Astrocyte (in vitro differentiated cells and primary cell): ENCODE data around the gene TEX22. TPM values are rescaled to one million over a fixed set of nuclear protein-coding genes. Genes with fewer than 3 reads are reported as not detected.

Source experiments
- DNase-seq: peaks from one replicate; pipeline ENCODE4 v3.0.0-alpha.2; 2010; ENCODE audit warnings: low read depth
- FAIRE-seq: peaks from 2 replicates; lab custom pipeline; 2011; peaks lifted over from hg19 to GRCh38; lab: Jason Lieb, UNC
- H2AFZ ChIP-seq: 2 replicates; pipeline ENCODE4 v1.6.0; 2012; ENCODE audit warnings: low read depth, low read length, inconsistent platforms
- H3K27ac ChIP-seq: 2 replicates; pipeline ENCODE4 v1.5.1; 2011; ENCODE audit warnings: low read depth, low read length, inconsistent platforms
- H3K27me3 ChIP-seq: 2 replicates; pipeline ENCODE4 v1.6.0; 2011; ENCODE audit warnings: low read length, inconsistent platforms; ENCODE audit not compliant: insufficient read depth
- H3K36me3 ChIP-seq: 2 replicates; pipeline ENCODE4 v1.5.1; 2011; ENCODE audit warnings: low read length, inconsistent platforms; ENCODE audit not compliant: insufficient read depth
- H3K4me1 ChIP-seq: 2 replicates; pipeline ENCODE4 v1.5.1; 2011; ENCODE audit warnings: low read length, inconsistent platforms; ENCODE audit not compliant: insufficient read depth
- H3K4me2 ChIP-seq: 2 replicates; pipeline ENCODE4 v1.6.0; 2012; ENCODE audit warnings: low read length, inconsistent platforms
- H3K4me3 ChIP-seq: 2 replicates; pipeline ENCODE4 v1.5.1; 2011; ENCODE audit warnings: low read depth, mild to moderate bottlenecking, low read length, inconsistent platforms; ENCODE audit not compliant: insufficient read depth
- H3K79me2 ChIP-seq: 2 replicates; pipeline ENCODE4 v1.6.0; 2012; ENCODE audit warnings: mild to moderate bottlenecking, low read length, inconsistent platforms; ENCODE audit not compliant: insufficient read depth
- H3K9ac ChIP-seq: 2 replicates; pipeline ENCODE4 v1.6.0; 2012; ENCODE audit warnings: mild to moderate bottlenecking, low read length, inconsistent platforms
- H3K9me3 ChIP-seq: 2 replicates; pipeline ENCODE4 v1.5.1; 2012; ENCODE audit warnings: low read depth, mild to moderate bottlenecking, low read length, inconsistent platforms; ENCODE audit not compliant: insufficient read depth
- H4K20me1 ChIP-seq: 2 replicates; pipeline ENCODE4 v1.6.0; 2012; ENCODE audit warnings: low read length, inconsistent platforms; ENCODE audit not compliant: insufficient read depth
- H3K27ac Mint-ChIP-seq: one replicate; pipeline ENCODE4 v1.8.0; 2021; ENCODE audit warnings: mild to moderate bottlenecking, mixed read lengths; ENCODE audit not compliant: unreplicated experiment
- H3K27me3 Mint-ChIP-seq: one replicate; pipeline ENCODE4 v1.8.0; 2021; ENCODE audit warnings: low read depth, mixed read lengths; ENCODE audit not compliant: unreplicated experiment
- H3K36me3 Mint-ChIP-seq: one replicate; pipeline ENCODE4 v1.8.0; 2021; ENCODE audit warnings: low read depth, mixed read lengths; ENCODE audit not compliant: unreplicated experiment
- H3K4me1 Mint-ChIP-seq: one replicate; pipeline ENCODE4 v1.8.0; 2021; ENCODE audit warnings: low read depth, mixed read lengths; ENCODE audit not compliant: unreplicated experiment
- H3K4me3 Mint-ChIP-seq: one replicate; pipeline ENCODE4 v1.8.0; 2021; ENCODE audit warnings: mild to moderate bottlenecking, moderate library complexity, mixed read lengths; ENCODE audit not compliant: unreplicated experiment
- H3K9me3 Mint-ChIP-seq: one replicate; pipeline ENCODE4 v1.8.0; 2021; ENCODE audit warnings: mild to moderate bottlenecking, mixed read lengths; ENCODE audit not compliant: unreplicated experiment
- CTCF ChIP-seq: IDR thresholded peaks from 2 replicates; pipeline ENCODE4 v1.5.1; 2011; ENCODE audit warnings: low read depth, mild to moderate bottlenecking, inconsistent platforms, low read length, moderate library complexity; ENCODE audit not compliant: insufficient read depth
- EZH2 ChIP-seq: IDR thresholded peaks from 2 replicates; pipeline ENCODE4 v1.6.1; 2012; ENCODE audit warnings: mild to moderate bottlenecking, low read length, inconsistent platforms; ENCODE audit not compliant: insufficient read depth
- total RNA-seq: library from RNA; stranded (reverse); gene quantifications from 2 replicates; pipeline ENCODE4 v1.2.1, GENCODE V29; 2021

TEX22 gene
- total RNA-seq, 1 donor from 2014 or later, result 1.2 TPM

- Histone ChIP-seq H3K36me3 (peaks cover 2% of the 10 kb centered on the region), H3K4me2 (no peak overlapping the region), H3K27me3 (no peaks in the 10 kb centered on the region), H3K27ac (no peak overlapping the region), H2AFZ (no peak overlapping the region), H3K79me2 (no peaks in the 10 kb centered on the region), H3K4me3 (no peak overlapping the region), H3K9ac (no peak overlapping the region), H3K9me3 (no peaks in the 10 kb centered on the region), H3K4me1 (no peaks in the 10 kb centered on the region), H4K20me1 (no peaks in the 10 kb centered on the region)
- Mint-ChIP-seq H3K27ac (no peak overlapping the region), H3K4me3 (no peak overlapping the region), H3K36me3 (peaks cover 7% of the 10 kb centered on the region), H3K4me1 (no peaks in the 10 kb centered on the region), H3K27me3 (no peaks in the 10 kb centered on the region), H3K9me3 (no peaks in the 10 kb centered on the region)
- DNase-seq, result no peak
- TF ChIP-seq CTCF (no peak), EZH2 (no peak)
- FAIRE-seq, result no peak
Measured at GRCh38 chr14:105387530-105387922, 10.8 kb upstream of the TEX22 start.

- no peaks in the 10 kb centered on the region for H3K27me3 Mint-ChIP-seq
- TF ChIP-seq CTCF (no peak), EZH2 (no peak)
- H3K9me3 ChIP-seq, result no peaks in the 10 kb centered on the region
- no peaks in the 10 kb centered on the region for H3K4me1 ChIP-seq
- no peaks in the 10 kb centered on the region for H4K20me1 ChIP-seq
- H3K27ac Mint-ChIP-seq, result no peak overlapping the region
- H3K36me3 Mint-ChIP-seq, result peaks cover 7% of the 10 kb centered on the region
- no peak overlapping the region for H3K4me3 Mint-ChIP-seq
- H3K9ac ChIP-seq, result no peak overlapping the region
- no peaks in the 10 kb centered on the region for H3K4me1 Mint-ChIP-seq
- DNase-seq, result no peak
- no peaks in the 10 kb centered on the region for H3K9me3 Mint-ChIP-seq
- H3K27me3 ChIP-seq, result no peaks in the 10 kb centered on the region
- no peak for FAIRE-seq
- peaks cover 2% of the 10 kb centered on the region for H3K36me3 ChIP-seq
- H3K79me2 ChIP-seq, result no peaks in the 10 kb centered on the region
- no peak overlapping the region for H2AFZ ChIP-seq
- H3K4me2 ChIP-seq, result no peak overlapping the region
- H3K4me3 ChIP-seq, result no peak overlapping the region
- no peak overlapping the region for H3K27ac ChIP-seq
Measured at GRCh38 chr14:105388110-105388951, 10.0 kb upstream of the TEX22 start.

- Histone ChIP-seq H3K4me1 (no peaks in the 10 kb centered on the region), H3K27ac (no peak overlapping the region), H3K27me3 (no peaks in the 10 kb centered on the region), H3K79me2 (no peaks in the 10 kb centered on the region), H3K4me3 (no peak overlapping the region), H3K36me3 (no peaks in the 10 kb centered on the region), H3K4me2 (no peak overlapping the region), H3K9me3 (no peaks in the 10 kb centered on the region), H2AFZ (no peak overlapping the region), H4K20me1 (no peaks in the 10 kb centered on the region), H3K9ac (no peak overlapping the region)
- Mint-ChIP-seq H3K27me3 (no peaks in the 10 kb centered on the region), H3K4me1 (no peaks in the 10 kb centered on the region), H3K27ac (no peak overlapping the region), H3K4me3 (no peak overlapping the region), H3K9me3 (no peaks in the 10 kb centered on the region), H3K36me3 (peaks cover 3% of the 10 kb centered on the region)
- FAIRE-seq, result no peak
- no peak for DNase-seq
- no peak for TF ChIP-seq EZH2
- no peak for TF ChIP-seq CTCF
Measured at GRCh38 chr14:105388976-105389375, 9.4 kb upstream of the TEX22 start.
